GM12878 (cell line): Measurements from ENCODE around the gene ANKMY1. TPM values are rescaled to one million over a fixed set of nuclear protein-coding genes. Genes with fewer than 3 reads are reported as not detected.

Experiments used
- ATAC-seq: fragments of 200-7000 bp; cut with Tn5 transposase; 3 replicates; pipeline ENCODE4 v1.9.1; 2020; ENCODE audit warnings: mild to moderate bottlenecking, moderate library complexity
- BruUV-seq: library from RNA; stranded (reverse); fragments of 400-500 nt; replicated peaks from 2 replicates; lab custom pipeline; 2021; lab: Mats Ljungman, UMichigan
- CTCF ChIA-PET: fragments of 300-600 bp; sonication (Branson Sonifier 250); formaldehyde crosslinking; extraction: SDS; loops from one replicate; lab custom pipeline; 2021; ENCODE audit warnings: inconsistent platforms; lab: Yijun Ruan, JAX
- POLR2A ChIA-PET: fragments of 350-600 bp; formaldehyde crosslinking; extraction: SDS; loops from one replicate; lab custom pipeline; 2021; ENCODE audit warnings: inconsistent platforms; lab: Charles Lee
- RAD21 ChIA-PET: fragments of 300-600 bp; sonication (Branson Sonifier 250); formaldehyde crosslinking; loops from one replicate; lab custom pipeline; 2023; ENCODE audit warnings: antibody characterized with exemption; ENCODE audit not compliant: unreplicated experiment; lab: Charles Lee
- SMC1A ChIA-PET: fragments of 300-600 bp; sonication (Branson Sonifier 250); formaldehyde crosslinking; loops from one replicate; lab custom pipeline; 2023; ENCODE audit not compliant: unreplicated experiment, uncharacterized antibody; lab: Charles Lee
- DNase-seq: peaks from one replicate; pipeline ENCODE4 v3.0.0-alpha.2; 2011; ENCODE audit warnings: low read depth, low spot score
- FAIRE-seq: peaks from 3 replicates; lab custom pipeline; 2011; peaks lifted over from hg19 to GRCh38; lab: Jason Lieb, UNC
- H2AFZ ChIP-seq: 2 replicates; pipeline ENCODE4 v1.6.0; 2011; ENCODE audit warnings: low read depth, low read length, control low read depth; ENCODE audit not compliant: control insufficient read depth
- H3K27ac ChIP-seq: 2 replicates; pipeline ENCODE4 v1.5.1; 2011; ENCODE audit warnings: control low read depth; ENCODE audit not compliant: control insufficient read depth, insufficient read depth
- H3K27me3 ChIP-seq, 2 experiments: replicated peaks in 1 of 2; 2 replicates each; pipeline versions ENCODE4 v1.6.0 to v1.6.1; 2011; ENCODE audit warnings: low read length in 1 of 2; ENCODE audit not compliant: control insufficient read depth in 2 of 2, insufficient read depth in 2 of 2
- H3K36me3 ChIP-seq, 2 experiments: 2 replicates each; pipeline ENCODE4 v1.5.1; 2011; ENCODE audit warnings: low read length in 1 of 2; ENCODE audit not compliant: control insufficient read depth in 2 of 2, insufficient read depth in 2 of 2
- H3K4me1 ChIP-seq: 2 replicates; pipeline ENCODE4 v1.6.1; 2011; ENCODE audit warnings: mild to moderate bottlenecking, low read length, moderate library complexity, mixed read lengths; ENCODE audit not compliant: control insufficient read depth, insufficient read depth
- H3K4me2 ChIP-seq: 2 replicates; pipeline ENCODE4 v1.6.0; 2011; ENCODE audit warnings: control low read depth; ENCODE audit not compliant: control insufficient read depth, insufficient read depth
- H3K4me3 ChIP-seq: fragments of 200-600 bp; sonication (generic); 2 replicates; pipeline ENCODE4 v1.5.1; 2016
- H3K79me2 ChIP-seq: 2 replicates; pipeline ENCODE4 v1.6.0; 2011; ENCODE audit warnings: low read length; ENCODE audit not compliant: control insufficient read depth, insufficient read depth
- H3K9ac ChIP-seq: 2 replicates; pipeline ENCODE4 v1.8.0; 2011; ENCODE audit warnings: low read length, control low read depth, mixed read lengths; ENCODE audit not compliant: control insufficient read depth, insufficient read depth
- H3K9me3 ChIP-seq: replicated peaks from 3 replicates; pipeline ENCODE4 v1.5.1; 2011; ENCODE audit warnings: mild to moderate bottlenecking, low read length; ENCODE audit not compliant: control insufficient read depth, insufficient read depth
- H4K20me1 ChIP-seq: 2 replicates; pipeline ENCODE4 v1.6.0; 2011; ENCODE audit not compliant: control insufficient read depth, insufficient read depth
- ASH2L ChIP-seq: fragments of 300-600, 200-600 bp; sonication (generic); IDR thresholded peaks from 2 replicates; pipeline ENCODE4 v1.6.1; 2017; ENCODE audit warnings: low read depth, mild to moderate bottlenecking, borderline replicate concordance
- BHLHE40 ChIP-seq, 2 experiments: fragments of 450-650 bp in 1 of 2; IDR thresholded peaks; 2 replicates each; pipeline ENCODE4 v1.6.1; 2011 to 2017; ENCODE audit warnings: low read depth in 2 of 2, borderline replicate concordance in 1 of 2, improper control_type of control experiment in 1 of 2, low read length in 1 of 2, mild to moderate bottlenecking in 1 of 2
- CBFB ChIP-seq: IDR thresholded peaks from 2 replicates; pipeline ENCODE4 v1.6.1; 2016; ENCODE audit warnings: antibody characterized with exemption, low read depth
- CTCF ChIP-seq, 3 experiments: IDR thresholded peaks in 2 of 3; conservative IDR thresholded peaks in 1 of 3; 2 replicates each; pipeline ENCODE4 v1.5.1; 2011; ENCODE audit warnings: low read depth in 3 of 3, low read length in 3 of 3, mild to moderate bottlenecking in 3 of 3, control low read depth in 2 of 3, moderate library complexity in 2 of 3, inconsistent platforms in 1 of 3, mixed read lengths in 1 of 3; ENCODE audit not compliant: control insufficient read depth in 2 of 3, insufficient read depth in 1 of 3; ENCODE audit errors: extremely low read depth in 1 of 3
- FOXM1 ChIP-seq: IDR thresholded peaks from 2 replicates; pipeline ENCODE4 v1.6.1; 2012; ENCODE audit warnings: low read depth, mild to moderate bottlenecking, inconsistent platforms, low read length, moderate library complexity
- HSF1 ChIP-seq: fragments of 150-350 bp; IDR thresholded peaks from 2 replicates; pipeline ENCODE4 v1.6.1; 2014; ENCODE audit warnings: mild to moderate bottlenecking, low read depth, low read length
- IKZF2 ChIP-seq, 2 experiments: fragments of 450-650 bp; IDR thresholded peaks; 2 replicates each; pipeline ENCODE4 v1.6.1; 2017; ENCODE audit warnings: mild to moderate bottlenecking in 2 of 2, moderate library complexity in 2 of 2
- KAT2A ChIP-seq: conservative IDR thresholded peaks from 2 replicates; pipeline ENCODE4 v1.6.1; 2011; ENCODE audit warnings: low read depth, low read length; ENCODE audit not compliant: control insufficient read depth
- MLLT1 ChIP-seq: fragments of 450-650 bp; IDR thresholded peaks from 2 replicates; pipeline ENCODE4 v1.6.1; 2016; ENCODE audit warnings: mild to moderate bottlenecking
- MTA2 ChIP-seq: fragments of 450-650 bp; IDR thresholded peaks from 2 replicates; pipeline ENCODE4 v1.6.1; 2016; ENCODE audit warnings: low read depth, mild to moderate bottlenecking, moderate library complexity
- NR2C2 ChIP-seq: IDR thresholded peaks from 2 replicates; pipeline ENCODE4 v1.6.1; 2011; ENCODE audit warnings: borderline replicate concordance, low read depth; ENCODE audit not compliant: control insufficient read depth, insufficient read length
- RB1 ChIP-seq: fragments of 450-650 bp; formaldehyde crosslinking; IDR thresholded peaks from 2 replicates; pipeline ENCODE4 v1.6.1; 2017; ENCODE audit warnings: mild to moderate bottlenecking, borderline replicate concordance
- RBBP5 ChIP-seq: fragments of 200-600 bp; sonication (generic); conservative IDR thresholded peaks from 2 replicates; pipeline ENCODE4 v1.6.1; 2016
- SPI1 ChIP-seq: IDR thresholded peaks from 2 replicates; pipeline ENCODE4 v1.6.1; 2011; ENCODE audit warnings: low read depth, mild to moderate bottlenecking, low read length, moderate library complexity, borderline replicate concordance; ENCODE audit not compliant: insufficient read depth
- SREBF1 ChIP-seq: IDR thresholded peaks from 2 replicates; pipeline ENCODE4 v1.6.1; 2012; ENCODE audit warnings: mild to moderate bottlenecking, low read length
- SREBF2 ChIP-seq: IDR thresholded peaks from 2 replicates; pipeline ENCODE4 v1.6.1; 2012; ENCODE audit warnings: mild to moderate bottlenecking, low read length
- TCF12 ChIP-seq: IDR thresholded peaks from 2 replicates; pipeline ENCODE4 v1.6.1; 2011; ENCODE audit warnings: low read depth, mild to moderate bottlenecking, low read length
- ZBTB33 ChIP-seq: fragments of 450-650 bp; IDR thresholded peaks from 2 replicates; pipeline ENCODE4 v1.6.1; 2017; ENCODE audit warnings: mild to moderate bottlenecking
- ZSCAN29 ChIP-seq: fragments of 450-650 bp; IDR thresholded peaks from 2 replicates; pipeline ENCODE4 v1.6.1; 2017; ENCODE audit warnings: mild to moderate bottlenecking, moderate library complexity
- WGBS: methylation state at CpG from one replicate; pipeline ENCODE4 v1.1.6; 2016; ENCODE audit warnings: low lambda C conversion rate; ENCODE audit not compliant: insufficient replicate concordance, insufficient coverage; ENCODE audit errors: missing lambda C conversion rate; 5-methylcytosine and 5-hydroxymethylcytosine counted together
- in situ Hi-C: fragments of 300-500 bp; cut with MboI; formaldehyde crosslinking; loops from 9 replicates; pipeline ENCODE4 v1.14.3; 2018; ENCODE audit warnings: mixed read lengths
- intact Hi-C: fragments of 100-400 bp; cut with micrococcal nuclease; formaldehyde crosslinking; loops from one replicate; pipeline ENCODE4 v1.14.2; 2022; ENCODE audit not compliant: unreplicated experiment
- polyA plus RNA-seq, 11 experiments: library from polyadenylated mRNA; depleted of rRNA in 4 of 11; unstranded in 6 of 11; stranded (reverse) in 5 of 11; fragments of >200 nt; fragmentation: Nextera tagmentation in 4 of 11; fragmentation: Illumina TruSeq in 1 of 11; extraction: Ambion mirVana in 4 of 11; extraction: Trizol in 1 of 11; gene quantifications; 1 replicate in 1 of 11; 2 replicates in 10 of 11; pipeline versions ENCODE4 v1.2.1 to v1.2.3, GENCODE V29; 2011 to 2016; ENCODE audit warnings: inconsistent platforms in 2 of 11, missing spikeins in 2 of 11, low read depth in 1 of 11
- total RNA-seq, 4 experiments: library from RNA; depleted of rRNA in 3 of 4; stranded (reverse); fragments of >200 nt in 3 of 4; fragmentation: Illumina TruSeq in 1 of 4; extraction: Trizol in 1 of 4; gene quantifications; 2 replicates each; pipeline versions ENCODE4 v1.2.1 to v1.2.3, GENCODE V29; 2013 to 2021

The ANKMY1 gene
- total and polyA plus RNA-seq, 10 of the 15 experiments (the other 5 are each of a cell fraction or from before 2014, with no cell fraction given): 1.1 to 15.3 (median 11.1) TPM

- SMC1A ChIA-PET: no interaction called here
- Histone ChIP-seq H3K9me3 (no peaks in the 10 kb centered on the region; the same call in 2 of the 3 replicates), H4K20me1 (no peaks in the 10 kb centered on the region), H3K27me3 (peaks cover 0 to 4% of the 10 kb centered on the region in 2 experiments; a peak in 3 of 4 replicates), H3K4me2 (no peak overlapping the region), H3K27ac (no peak overlapping the region), H3K79me2 (no peaks in the 10 kb centered on the region), H3K4me1 (no peaks in the 10 kb centered on the region), H3K9ac (no peak overlapping the region), H2AFZ (no peak overlapping the region)
- DNase-seq: no peak
- no peak for FAIRE-seq
- WGBS: 10% methylated on average over 5 of the region's 5 CpGs
- RAD21 ChIA-PET: no interaction called here
- POLR2A ChIA-PET: no interaction called here
- in situ Hi-C loops: no loop called here
- intact Hi-C loops: no loop called here
- no peak for ATAC-seq
- TF ChIP-seq NR2C2 (no peak), RBBP5 (no peak), KAT2A (no peak), ZSCAN29 (no peak), MTA2 (no peak), SPI1 (no peak), CTCF (IDR thresholded peaks at IDR 0.05 in 2 of 3, conservative IDR thresholded peaks at IDR 0.05 in 1 of 3; ENCODE audit: control insufficient read depth in 2 of 3, extremely low read depth in 1 of 3, insufficient read depth in 1 of 3, low read depth in 3 of 3, low read length in 3 of 3) (no peak), HSF1 (no peak), SREBF1 (no peak), RB1 (no peak), ASH2L (no peak), TCF12 (no peak), BHLHE40 (IDR thresholded peaks at IDR 0.05; ENCODE audit: borderline replicate concordance in 1 of 2, low read depth in 2 of 2, low read length in 1 of 2) (no peak), SREBF2 (no peak), CBFB (no peak), MLLT1 (no peak), ZBTB33 (no peak), FOXM1 (no peak), IKZF2 (IDR thresholded peaks at IDR 0.05) (no peak)
- TF ChIP-seq, all 136 proteins: peak for 0
- BruUV-seq: no TSS peak
- CTCF ChIA-PET: no interaction called here
- H3K4me3 ChIP-seq: no peak overlapping the region
- H3K36me3 ChIP-seq: no peaks in the 10 kb centered on the region
Observed at GRCh38 chr2:240430595-240430994, 127.2 kb downstream of the ANKMY1 start.
